ENCODE results near the gene ROBO1. TPM values are rescaled to one million over a fixed set of nuclear protein-coding genes. Genes with fewer than 3 reads are reported as not detected.

ROBO1 gene
- total RNA-seq, 1 donor from 2014 or later: 182 TPM

DNA sequence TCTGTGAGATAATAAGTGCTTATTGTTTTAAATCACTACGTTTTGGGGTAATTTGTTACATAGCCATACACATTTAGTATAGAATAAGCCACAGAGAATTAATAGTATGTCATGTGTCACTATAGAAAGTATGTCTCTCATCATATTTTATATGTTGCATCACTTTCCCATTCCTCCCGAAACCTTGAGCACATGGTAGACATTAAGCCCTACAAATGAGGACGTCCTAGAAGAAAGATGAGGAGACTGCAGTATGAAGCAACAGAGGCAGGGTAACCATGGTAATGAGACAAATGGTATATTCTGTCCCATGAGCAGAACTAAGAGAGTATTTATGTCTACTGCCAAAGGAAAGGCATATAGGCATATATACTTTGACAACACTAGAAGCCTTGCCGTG lies 720.2 kb downstream of the ROBO1 start:
- Mint-ChIP-seq H3K4me3 (no peak overlapping the region), H3K27ac (no peak overlapping the region), H3K9me3 (peaks cover 14% of the 10 kb centered on the region), H3K36me3 (peaks cover 16% of the 10 kb centered on the region), H3K27me3 (no peaks in the 10 kb centered on the region), H3K4me1 (ENCODE audit: unreplicated experiment) (peaks cover 6% of the 10 kb centered on the region)
- no peak for DNase-seq (ENCODE audit: extremely low spot score, unreplicated experiment)
- TF ChIP-seq CTCF (conservative IDR thresholded peaks at IDR 0.05): no peak

DNA sequence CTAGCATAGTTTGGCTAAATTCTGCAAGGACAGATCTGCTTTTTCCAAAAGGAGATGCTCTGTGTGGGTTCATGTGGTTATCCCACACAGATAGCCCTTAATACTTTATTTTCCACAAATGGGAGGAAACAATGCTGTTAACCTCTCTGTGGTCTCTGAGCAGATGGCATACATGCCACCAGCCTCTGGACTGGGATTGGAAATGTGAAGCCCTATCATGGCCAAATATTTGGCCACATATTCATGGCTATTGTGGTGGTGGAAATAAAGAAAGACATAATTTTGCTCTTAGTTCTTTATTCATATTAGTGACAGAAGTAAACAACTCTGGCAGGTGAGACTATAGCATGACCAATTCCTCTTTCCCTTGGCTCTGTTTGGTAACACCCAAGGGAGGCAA lies 726.2 kb downstream of the ROBO1 start:
- DNase-seq (ENCODE audit: extremely low spot score, unreplicated experiment): no peak

GRCh38 chr3:79040701-79041100 lies 727.1 kb downstream of the ROBO1 start:
- Mint-ChIP-seq H3K9me3 (peaks cover 6% of the 10 kb centered on the region), H3K36me3 (no peaks in the 10 kb centered on the region), H3K4me1 (ENCODE audit: unreplicated experiment) (peaks cover 13% of the 10 kb centered on the region), H3K4me3 (no peak overlapping the region), H3K27me3 (no peaks in the 10 kb centered on the region), H3K27ac (no peak overlapping the region)
- TF ChIP-seq CTCF (conservative IDR thresholded peaks at IDR 0.05): no peak
- DNase-seq (ENCODE audit: extremely low spot score, unreplicated experiment): no peak

More for the DNA sequence above, 726.2 kb downstream of the ROBO1 start:
- Mint-ChIP-seq H3K4me3 (no peak overlapping the region), H3K27me3 (no peaks in the 10 kb centered on the region), H3K4me1 (ENCODE audit: unreplicated experiment) (peaks cover 13% of the 10 kb centered on the region), H3K36me3 (no peaks in the 10 kb centered on the region), H3K9me3 (peaks cover 6% of the 10 kb centered on the region), H3K27ac (no peak overlapping the region)
- TF ChIP-seq CTCF (conservative IDR thresholded peaks at IDR 0.05): no peak

DNA sequence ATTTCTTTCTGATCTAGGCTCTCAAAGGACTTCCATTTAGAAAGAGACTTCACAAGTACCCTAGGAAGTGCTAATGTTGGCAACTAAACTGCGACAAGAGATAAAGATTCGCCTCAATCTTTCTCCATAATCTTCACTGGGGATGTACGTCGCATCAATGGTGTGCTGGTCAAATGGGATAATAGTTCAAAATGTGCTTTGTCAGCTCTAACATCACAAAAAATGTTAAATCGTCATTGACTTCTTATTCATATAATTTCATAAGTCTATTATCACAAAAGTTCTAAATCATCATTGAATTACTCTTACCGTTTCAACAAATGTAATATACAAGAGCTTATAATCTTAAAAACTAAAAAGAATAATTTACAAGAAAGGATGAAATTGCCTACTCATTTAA lies 727.7 kb downstream of the ROBO1 start:
- no peak for TF ChIP-seq CTCF (conservative IDR thresholded peaks at IDR 0.05)
- Mint-ChIP-seq H3K36me3 (no peaks in the 10 kb centered on the region), H3K4me1 (ENCODE audit: unreplicated experiment) (peaks cover 13% of the 10 kb centered on the region), H3K27me3 (no peaks in the 10 kb centered on the region), H3K27ac (no peak overlapping the region), H3K9me3 (peaks cover 6% of the 10 kb centered on the region), H3K4me3 (no peak overlapping the region)
- no peak for DNase-seq (ENCODE audit: extremely low spot score, unreplicated experiment)

DNA sequence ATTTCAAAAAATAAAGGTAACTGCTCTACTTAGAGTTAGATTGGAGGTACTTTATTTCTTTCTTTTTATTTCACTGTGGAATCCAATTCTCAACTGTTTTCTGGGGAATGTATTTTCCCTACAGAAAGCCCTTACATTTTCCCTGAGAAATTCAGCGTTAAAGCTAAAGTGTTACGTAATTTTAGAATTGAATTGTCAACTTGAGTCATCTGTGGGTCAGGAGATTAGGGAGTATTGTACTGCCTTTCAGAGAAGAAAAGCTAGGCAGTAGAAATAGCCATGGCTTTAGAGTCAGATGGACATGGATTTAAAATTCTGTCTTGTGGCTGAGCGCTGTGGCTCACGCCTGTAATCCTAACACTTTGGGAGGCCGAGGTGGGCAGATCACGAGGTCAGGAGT lies 728.6 kb downstream of the ROBO1 start:
- H3K9me3 Mint-ChIP-seq: peaks cover 6% of the 10 kb centered on the region
- TF ChIP-seq CTCF (conservative IDR thresholded peaks at IDR 0.05): no peak
- DNase-seq (ENCODE audit: extremely low spot score, unreplicated experiment): no peak
- H3K27ac Mint-ChIP-seq: no peak overlapping the region
- no peaks in the 10 kb centered on the region for H3K36me3 Mint-ChIP-seq
- H3K4me1 Mint-ChIP-seq (ENCODE audit: unreplicated experiment): peaks cover 16% of the 10 kb centered on the region
- H3K27me3 Mint-ChIP-seq: no peaks in the 10 kb centered on the region
- no peak overlapping the region for H3K4me3 Mint-ChIP-seq

DNA sequence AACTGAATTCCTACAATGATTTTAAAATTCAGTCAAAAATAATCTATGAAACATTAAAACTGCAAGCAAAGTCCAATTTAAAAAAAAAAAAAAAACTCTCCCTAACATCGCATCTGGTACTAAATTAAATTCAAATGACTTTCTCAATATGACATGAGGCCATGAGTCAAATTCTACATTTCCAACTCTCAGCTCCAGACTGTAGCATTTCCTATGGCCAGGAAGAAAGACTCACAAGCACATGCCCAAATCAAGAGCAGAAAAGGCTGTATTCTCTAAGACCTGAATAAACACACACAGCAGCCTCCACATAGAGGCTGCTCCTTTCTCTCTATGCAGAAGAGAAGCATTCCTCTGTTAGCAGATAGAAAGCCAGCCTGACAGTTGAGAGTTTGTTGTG lies 729.2 kb downstream of the ROBO1 start:
- H3K4me1 Mint-ChIP-seq (ENCODE audit: unreplicated experiment): peaks cover 15% of the 10 kb centered on the region

More for the DNA sequence above, 729.2 kb downstream of the ROBO1 start:
- DNase-seq (ENCODE audit: extremely low spot score, unreplicated experiment): no peak
- no peaks in the 10 kb centered on the region for H3K27me3 Mint-ChIP-seq
- H3K27ac Mint-ChIP-seq: no peak overlapping the region
- H3K4me3 Mint-ChIP-seq: no peak overlapping the region
- TF ChIP-seq CTCF (conservative IDR thresholded peaks at IDR 0.05): no peak
- peaks cover 6% of the 10 kb centered on the region for H3K9me3 Mint-ChIP-seq
- H3K36me3 Mint-ChIP-seq: no peaks in the 10 kb centered on the region
